GM12874 (cell line): Measurements from ENCODE around the gene SNTN.

Experiments used
- TF ChIP-seq, protein P1 (sequence below): IDR thresholded peaks from 2 replicates; pipeline ENCODE4 v1.5.1; 2011; ENCODE audit warnings: low read depth, mild to moderate bottlenecking, control low read depth, low read length, moderate library complexity; ENCODE audit not compliant: insufficient read depth

The SNTN gene

DNA sequence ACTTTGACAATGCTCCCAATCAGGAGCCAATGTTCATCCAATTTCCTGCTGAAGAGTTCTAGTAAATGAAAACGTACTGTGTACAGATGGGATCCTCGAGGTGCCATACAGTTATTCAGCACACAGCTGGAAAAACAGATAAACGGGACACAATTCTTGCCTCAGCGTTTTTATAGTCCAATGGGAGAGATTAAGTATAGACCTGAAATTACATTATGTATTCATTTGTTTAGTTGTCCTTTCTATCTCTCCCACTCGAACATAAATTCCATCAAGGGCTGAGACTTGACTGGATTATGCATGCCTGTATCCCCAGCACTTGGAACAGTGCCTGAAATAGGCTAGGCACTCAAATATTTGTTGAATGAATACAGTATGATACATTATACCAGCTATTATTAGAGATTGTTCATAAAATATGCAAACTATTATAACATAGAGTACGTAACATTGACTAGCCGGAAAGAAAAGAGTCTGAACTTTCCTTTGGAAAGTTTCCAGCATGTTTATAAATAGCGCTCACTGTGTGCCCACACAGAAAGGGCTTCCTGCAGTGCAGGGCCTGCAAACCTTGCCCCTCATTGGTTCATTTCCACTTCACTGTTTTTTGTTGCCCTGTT is 27.4 kb upstream of the SNTN start:
- TF ChIP-seq, protein P1, sequence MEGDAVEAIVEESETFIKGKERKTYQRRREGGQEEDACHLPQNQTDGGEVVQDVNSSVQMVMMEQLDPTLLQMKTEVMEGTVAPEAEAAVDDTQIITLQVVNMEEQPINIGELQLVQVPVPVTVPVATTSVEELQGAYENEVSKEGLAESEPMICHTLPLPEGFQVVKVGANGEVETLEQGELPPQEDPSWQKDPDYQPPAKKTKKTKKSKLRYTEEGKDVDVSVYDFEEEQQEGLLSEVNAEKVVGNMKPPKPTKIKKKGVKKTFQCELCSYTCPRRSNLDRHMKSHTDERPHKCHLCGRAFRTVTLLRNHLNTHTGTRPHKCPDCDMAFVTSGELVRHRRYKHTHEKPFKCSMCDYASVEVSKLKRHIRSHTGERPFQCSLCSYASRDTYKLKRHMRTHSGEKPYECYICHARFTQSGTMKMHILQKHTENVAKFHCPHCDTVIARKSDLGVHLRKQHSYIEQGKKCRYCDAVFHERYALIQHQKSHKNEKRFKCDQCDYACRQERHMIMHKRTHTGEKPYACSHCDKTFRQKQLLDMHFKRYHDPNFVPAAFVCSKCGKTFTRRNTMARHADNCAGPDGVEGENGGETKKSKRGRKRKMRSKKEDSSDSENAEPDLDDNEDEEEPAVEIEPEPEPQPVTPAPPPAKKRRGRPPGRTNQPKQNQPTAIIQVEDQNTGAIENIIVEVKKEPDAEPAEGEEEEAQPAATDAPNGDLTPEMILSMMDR, result no peak

DNA sequence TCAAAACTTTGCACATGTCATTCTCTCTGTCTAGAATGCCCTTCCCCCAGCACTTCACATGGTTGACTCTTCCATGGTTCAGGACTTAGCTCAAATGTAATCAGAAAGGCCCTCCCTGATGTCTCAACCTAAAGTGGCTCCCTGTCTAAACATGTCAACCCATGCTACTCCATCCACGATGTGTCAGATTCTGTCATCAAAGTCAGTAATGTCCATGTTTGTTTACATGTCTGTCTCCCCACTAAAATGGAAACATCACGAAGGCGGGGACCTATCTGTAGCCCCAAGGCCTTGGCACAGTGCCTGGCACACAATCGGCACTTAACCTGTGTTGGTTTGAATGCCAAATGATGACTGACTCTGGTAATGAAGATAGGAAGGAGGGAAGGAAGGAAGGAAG is 20.8 kb upstream of the SNTN start:
- TF ChIP-seq, protein P1, result no peak

DNA sequence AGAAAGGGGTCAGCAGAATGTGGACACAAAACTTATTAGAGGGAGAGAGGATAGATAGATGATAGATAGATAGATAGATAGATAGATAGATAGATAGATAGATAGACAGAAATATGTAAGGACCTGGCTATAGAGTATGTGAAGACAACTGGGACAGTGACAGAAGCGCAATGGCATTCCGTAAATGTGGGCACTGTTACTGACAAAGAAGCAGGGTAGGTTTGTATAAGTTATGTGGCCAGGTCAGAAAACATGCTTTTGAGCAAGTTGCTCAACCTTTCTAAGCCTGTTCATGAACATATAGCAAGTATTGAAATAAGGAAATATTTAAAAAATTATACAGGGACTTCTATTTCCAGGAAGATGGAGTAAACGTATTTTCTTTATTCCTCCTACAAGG is 17.3 kb upstream of the SNTN start:
- TF ChIP-seq, protein P1, result no peak

DNA sequence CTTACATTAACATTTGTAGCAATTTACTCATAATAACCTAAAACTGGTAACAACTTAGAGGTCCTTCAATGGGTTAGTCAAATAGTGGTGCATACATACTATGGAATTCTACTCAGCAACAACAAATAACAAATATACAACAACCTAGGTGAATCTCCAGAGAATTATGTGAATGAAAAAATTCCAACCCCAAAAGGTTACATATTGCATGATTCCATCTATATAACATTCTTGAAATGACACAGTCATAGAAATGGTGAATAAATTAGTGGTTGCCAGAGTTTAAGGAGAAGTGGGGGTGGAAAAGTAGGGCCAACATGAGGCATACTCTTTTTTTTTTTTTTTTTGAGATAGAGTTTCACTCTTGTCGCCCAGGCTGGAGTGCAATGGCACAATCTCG is 12.7 kb upstream of the SNTN start:
- TF ChIP-seq, protein P1, result no peak

DNA sequence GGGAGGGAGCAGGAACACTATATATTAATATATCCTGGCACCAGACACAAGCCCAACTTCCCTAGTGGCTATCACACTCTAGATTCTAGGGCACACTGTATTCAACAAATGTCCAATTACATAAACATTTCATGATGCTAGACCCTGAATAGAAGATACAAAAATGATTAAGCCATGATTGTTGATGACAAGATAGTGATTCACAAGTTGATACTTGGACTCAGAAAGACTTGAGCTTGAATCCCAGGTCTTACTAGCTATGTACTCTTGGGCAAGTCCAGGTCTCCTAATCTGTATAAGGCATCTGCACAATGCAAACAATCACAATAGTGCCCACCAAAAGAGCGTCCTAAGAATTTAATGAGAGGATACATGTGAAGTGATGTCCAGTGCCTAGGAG is 10.0 kb upstream of the SNTN start:
- TF ChIP-seq, protein P1, result no peak

DNA sequence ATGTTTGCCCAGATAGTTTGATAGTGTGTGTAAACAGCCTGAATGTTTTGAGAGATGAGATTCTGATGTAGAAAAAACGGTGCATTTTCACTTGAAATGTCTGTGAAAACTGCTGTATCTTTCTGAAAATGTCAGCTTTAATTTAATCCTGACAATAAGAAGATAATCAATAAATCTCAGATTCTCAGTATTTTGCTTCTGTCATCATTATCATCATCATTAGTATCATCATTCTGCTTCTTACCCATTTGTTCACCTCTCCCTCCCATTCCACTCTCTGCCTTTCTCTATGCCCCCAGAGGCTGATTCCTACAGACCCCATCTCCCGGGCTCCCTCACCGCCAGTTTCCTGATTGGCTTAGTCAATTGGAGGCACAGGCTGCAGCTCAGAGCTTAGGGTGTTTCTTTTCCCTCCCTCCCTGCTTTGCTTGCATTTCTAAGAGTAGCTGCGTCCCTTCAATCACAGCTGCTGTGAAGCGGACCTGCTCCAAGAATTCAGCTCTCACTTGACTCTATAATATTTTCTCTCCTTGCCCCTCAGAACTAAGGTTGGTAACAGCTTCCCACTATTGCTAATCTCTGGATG is 8.2 kb upstream of the SNTN start:
- TF ChIP-seq, protein P1, result no peak

DNA sequence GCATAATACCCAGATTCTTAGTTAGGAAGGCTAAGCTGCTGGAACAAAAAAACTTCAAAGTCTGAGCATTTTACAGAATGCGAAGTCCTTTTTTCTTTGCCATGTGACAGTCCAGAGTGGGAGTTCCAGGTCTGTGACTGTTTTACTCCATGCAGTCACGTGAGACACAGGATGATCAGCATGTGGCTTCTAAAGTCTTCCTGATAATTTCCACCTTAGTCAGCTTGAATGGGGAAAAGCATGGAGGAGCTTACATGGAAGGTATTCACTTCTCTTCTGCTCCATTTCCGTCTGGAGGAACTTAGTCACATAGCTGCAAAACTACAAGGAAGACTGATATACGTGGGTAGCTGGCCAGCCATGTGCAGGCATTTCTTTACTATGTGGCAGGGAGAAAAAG is 1.7 kb downstream of the SNTN start:
- TF ChIP-seq, protein P1, result no peak
